Panc1 (cell line): Measurements from ENCODE around the gene MYOZ2. TPM values are rescaled to one million over a fixed set of nuclear protein-coding genes. Genes with fewer than 3 reads are reported as not detected.

ENCODE experiments used
- ATAC-seq: fragments of 200-7000 bp; cut with Tn5 transposase; 2 replicates; pipeline ENCODE4 v1.9.1; 2020; ENCODE audit warnings: mild to moderate bottlenecking, moderate library complexity
- BruUV-seq: library from RNA; stranded (reverse); fragments of 400-500 nt; replicated peaks from 2 replicates; lab custom pipeline; 2021; lab: Mats Ljungman, UMichigan
- CTCF ChIA-PET: fragments of 300-600 bp; sonication (Branson Sonifier 250); formaldehyde crosslinking; loops from one replicate; lab custom pipeline; 2022; ENCODE audit warnings: antibody characterized with exemption; lab: Charles Lee
- POLR2A ChIA-PET: fragments of 300-600 bp; sonication (Branson Sonifier 250); formaldehyde crosslinking; loops from one replicate; lab custom pipeline; 2022; ENCODE audit warnings: antibody characterized with exemption; lab: Charles Lee
- DNase-seq: peaks from one replicate; pipeline ENCODE4 v3.0.0-alpha.2; 2010; ENCODE audit warnings: low read depth, low spot score
- H3K27ac ChIP-seq: 2 replicates; pipeline ENCODE4 v1.5.1; 2011; ENCODE audit warnings: mild to moderate bottlenecking, low read length, inconsistent platforms
- H3K27me3 ChIP-seq: fragments of 200-500 bp; sonication (Bioruptor generic); 2 replicates; pipeline ENCODE4 v1.6.0; 2014; ENCODE audit warnings: low read length, inconsistent platforms; ENCODE audit not compliant: control insufficient read depth, insufficient read depth
- H3K36me3 ChIP-seq: fragments of 200-500 bp; sonication (Bioruptor generic); 2 replicates; pipeline ENCODE4 v1.5.1; 2014; ENCODE audit warnings: inconsistent platforms, mild to moderate bottlenecking, low read length, moderate library complexity; ENCODE audit not compliant: control insufficient read depth, insufficient read depth
- H3K4me1 ChIP-seq: 2 replicates; pipeline ENCODE4 v1.5.1; 2011; ENCODE audit warnings: inconsistent platforms, mild to moderate bottlenecking, low read length, moderate library complexity; ENCODE audit not compliant: control insufficient read depth, insufficient read depth
- H3K4me3 ChIP-seq, 2 experiments: 2 replicates each; pipeline ENCODE4 v1.5.1; 2011 to 2012; ENCODE audit warnings: low read depth in 2 of 2, low read length in 2 of 2, mild to moderate bottlenecking in 2 of 2, inconsistent platforms in 1 of 2, moderate library complexity in 1 of 2
- H3K9me3 ChIP-seq: fragments of 200-500 bp; sonication (Bioruptor generic); 2 replicates; pipeline ENCODE4 v1.5.1; 2014; ENCODE audit warnings: low read depth, mild to moderate bottlenecking, inconsistent platforms, low read length, moderate library complexity; ENCODE audit not compliant: control insufficient read depth, insufficient read depth
- CTCF ChIP-seq: fragments of 450-650 bp; IDR thresholded peaks from 2 replicates; pipeline ENCODE4 v1.5.1; 2017; ENCODE audit warnings: mild to moderate bottlenecking
- POLR2AphosphoS5 ChIP-seq: IDR thresholded peaks from 2 replicates; pipeline ENCODE4 v1.6.1; 2012; ENCODE audit warnings: mild to moderate bottlenecking, low read depth, low read length, moderate library complexity
- SIN3A ChIP-seq: IDR thresholded peaks from 2 replicates; pipeline ENCODE4 v1.6.1; 2012; ENCODE audit warnings: low read depth, mild to moderate bottlenecking, low read length, moderate library complexity, borderline replicate concordance; ENCODE audit not compliant: insufficient read depth
- TCF7L2 ChIP-seq: IDR thresholded peaks from 2 replicates; pipeline ENCODE4 v1.6.1; 2011; ENCODE audit warnings: mild to moderate bottlenecking, low read depth, low read length, inconsistent platforms
- in situ Hi-C: cut with HindIII; loops from 2 replicates; pipeline ENCODE4 v1.10.0; 2016; ENCODE audit warnings: low sequenced_read_pairs, low pct_unique_long_range_greater_than_20kb
- intact Hi-C: fragments of 100-400 bp; cut with micrococcal nuclease; formaldehyde crosslinking; loops from one replicate; pipeline ENCODE4 v1.10.0; 2022; ENCODE audit not compliant: unreplicated experiment
- total RNA-seq: library from RNA; stranded (reverse); gene quantifications from one replicate; pipeline ENCODE4 v1.2.1, GENCODE V29; 2021; ENCODE audit not compliant: unreplicated experiment
- TF ChIP-seq, protein P1 (sequence below), 2 experiments: IDR thresholded peaks; 2 replicates each; pipeline ENCODE4 v1.6.1; 2011 to 2012; ENCODE audit warnings: low read depth in 2 of 2, control low read depth in 1 of 2, low read length in 1 of 2, mild to moderate bottlenecking in 1 of 2, moderate library complexity in 1 of 2; ENCODE audit not compliant: insufficient read depth in 1 of 2

MYOZ2 gene
- total RNA-seq, 1 experiment from 2014 or later: not detected

DNA sequence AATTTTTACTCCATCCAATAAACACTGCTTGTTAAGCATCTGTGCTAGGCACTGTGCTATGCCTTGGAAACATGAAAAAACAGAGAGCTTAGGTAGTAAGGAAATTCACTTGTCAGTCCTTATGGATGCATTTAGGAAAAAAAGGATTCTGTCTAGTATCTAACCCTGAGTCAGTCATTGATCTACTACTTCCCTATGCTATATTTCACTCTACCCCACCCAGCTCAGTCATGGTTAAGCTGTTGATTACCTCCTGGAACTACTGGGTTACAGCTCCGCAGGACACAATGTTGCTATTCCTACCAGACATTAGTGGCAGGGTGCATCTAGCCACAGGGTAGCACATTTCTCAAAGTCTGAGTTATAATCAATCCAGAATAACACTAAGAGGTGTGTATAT, 74.0 kb downstream of the MYOZ2 start:
- in situ Hi-C loops (no loop called here), intact Hi-C loops (no loop called here)
- Histone ChIP-seq H3K27me3 (no peaks in the 10 kb centered on the region), H3K4me3 (no peak overlapping the region), H3K4me1 (no peaks in the 10 kb centered on the region), H3K9me3 (no peaks in the 10 kb centered on the region), H3K36me3 (no peaks in the 10 kb centered on the region), H3K27ac (no peak overlapping the region)
- no peak for ATAC-seq
- ChIA-PET CTCF (no interaction called here), POLR2A (no interaction called here)
- BruUV-seq: no TSS peak
- TF ChIP-seq POLR2AphosphoS5: no peak
- TF ChIP-seq, protein P1, sequence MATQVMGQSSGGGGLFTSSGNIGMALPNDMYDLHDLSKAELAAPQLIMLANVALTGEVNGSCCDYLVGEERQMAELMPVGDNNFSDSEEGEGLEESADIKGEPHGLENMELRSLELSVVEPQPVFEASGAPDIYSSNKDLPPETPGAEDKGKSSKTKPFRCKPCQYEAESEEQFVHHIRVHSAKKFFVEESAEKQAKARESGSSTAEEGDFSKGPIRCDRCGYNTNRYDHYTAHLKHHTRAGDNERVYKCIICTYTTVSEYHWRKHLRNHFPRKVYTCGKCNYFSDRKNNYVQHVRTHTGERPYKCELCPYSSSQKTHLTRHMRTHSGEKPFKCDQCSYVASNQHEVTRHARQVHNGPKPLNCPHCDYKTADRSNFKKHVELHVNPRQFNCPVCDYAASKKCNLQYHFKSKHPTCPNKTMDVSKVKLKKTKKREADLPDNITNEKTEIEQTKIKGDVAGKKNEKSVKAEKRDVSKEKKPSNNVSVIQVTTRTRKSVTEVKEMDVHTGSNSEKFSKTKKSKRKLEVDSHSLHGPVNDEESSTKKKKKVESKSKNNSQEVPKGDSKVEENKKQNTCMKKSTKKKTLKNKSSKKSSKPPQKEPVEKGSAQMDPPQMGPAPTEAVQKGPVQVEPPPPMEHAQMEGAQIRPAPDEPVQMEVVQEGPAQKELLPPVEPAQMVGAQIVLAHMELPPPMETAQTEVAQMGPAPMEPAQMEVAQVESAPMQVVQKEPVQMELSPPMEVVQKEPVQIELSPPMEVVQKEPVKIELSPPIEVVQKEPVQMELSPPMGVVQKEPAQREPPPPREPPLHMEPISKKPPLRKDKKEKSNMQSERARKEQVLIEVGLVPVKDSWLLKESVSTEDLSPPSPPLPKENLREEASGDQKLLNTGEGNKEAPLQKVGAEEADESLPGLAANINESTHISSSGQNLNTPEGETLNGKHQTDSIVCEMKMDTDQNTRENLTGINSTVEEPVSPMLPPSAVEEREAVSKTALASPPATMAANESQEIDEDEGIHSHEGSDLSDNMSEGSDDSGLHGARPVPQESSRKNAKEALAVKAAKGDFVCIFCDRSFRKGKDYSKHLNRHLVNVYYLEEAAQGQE (IDR thresholded peaks at IDR 0.05; ENCODE audit: insufficient read depth in 1 of 2, low read depth in 2 of 2, low read length in 1 of 2): no peak
- no peak for TF ChIP-seq TCF7L2
- TF ChIP-seq SIN3A: no peak
- no peak for TF ChIP-seq CTCF
- DNase-seq: no peak

DNA sequence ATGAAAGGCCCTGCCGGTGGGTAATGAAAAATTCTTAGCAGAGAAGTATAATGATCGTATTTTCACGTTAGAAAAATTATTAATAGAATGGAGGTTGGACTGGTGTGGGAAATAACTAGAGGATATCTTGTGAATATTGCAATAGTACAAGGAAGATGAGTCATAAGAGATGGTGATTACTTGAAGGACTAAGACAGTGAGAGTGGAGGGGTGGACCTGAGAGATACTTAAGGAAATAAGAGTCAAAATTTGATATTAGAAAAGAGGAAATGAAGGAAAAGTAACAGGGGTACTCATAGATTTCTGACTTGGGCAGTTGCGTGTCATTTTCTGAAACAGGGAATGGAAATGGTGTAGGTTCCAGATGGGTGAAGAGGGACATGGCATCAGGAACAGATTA, 75.1 kb downstream of the MYOZ2 start:
- Histone ChIP-seq H3K4me3 (no peak overlapping the region), H3K27ac (no peak overlapping the region), H3K4me1 (no peaks in the 10 kb centered on the region), H3K36me3 (no peaks in the 10 kb centered on the region), H3K9me3 (no peaks in the 10 kb centered on the region), H3K27me3 (no peaks in the 10 kb centered on the region)
- CTCF ChIA-PET: no interaction called here
- no peak for DNase-seq
- intact Hi-C loops (no loop called here), in situ Hi-C loops (no loop called here)
- no peak for ATAC-seq
- BruUV-seq: no TSS peak
- POLR2A ChIA-PET: no interaction called here
- TF ChIP-seq, protein P1 (IDR thresholded peaks at IDR 0.05; ENCODE audit: insufficient read depth in 1 of 2, low read depth in 2 of 2, low read length in 1 of 2): no peak
